NCI-H524 (cell line): ENCODE measurements around the gene MT1B.
"Not testable (repeated sequence)": the region's sequence is repeated elsewhere in the genome, so short reads cannot be mapped to it uniquely, and the experiment has no call there.

Experiments
- DNase-seq, 2 experiments: peaks; one replicate each; lab custom pipeline; 2025; lab: John Stamatoyannopoulos, UW

Gene MT1B

DNA sequence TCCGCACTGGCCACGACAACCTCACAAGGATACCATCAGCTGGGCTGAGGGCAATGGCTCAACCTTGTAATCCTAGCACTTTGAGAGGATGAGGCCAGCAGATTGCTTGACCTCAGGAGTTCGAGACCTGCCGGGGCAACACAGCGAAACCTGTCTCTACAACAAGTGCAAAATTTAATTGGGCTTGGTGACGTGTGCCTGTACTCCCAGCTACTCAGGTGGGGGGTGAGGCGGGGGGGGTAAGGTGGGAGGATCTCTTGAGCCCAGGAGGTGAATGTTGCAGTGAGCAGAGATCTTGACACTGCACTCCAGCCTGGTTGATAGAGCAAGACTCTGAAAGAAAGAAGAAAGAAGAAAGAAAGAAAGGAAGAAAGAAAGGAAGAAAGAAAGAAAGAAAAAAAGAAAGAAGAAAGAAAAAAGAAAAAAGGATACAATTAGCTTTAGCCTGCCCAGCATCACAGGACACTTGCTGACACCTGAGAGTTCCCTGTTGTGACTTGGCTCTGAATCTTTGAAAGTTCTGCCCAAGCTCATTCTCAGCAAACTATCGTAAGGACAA lies 31.3 kb upstream of the MT1B start:
- DNase-seq, result no peak

DNA sequence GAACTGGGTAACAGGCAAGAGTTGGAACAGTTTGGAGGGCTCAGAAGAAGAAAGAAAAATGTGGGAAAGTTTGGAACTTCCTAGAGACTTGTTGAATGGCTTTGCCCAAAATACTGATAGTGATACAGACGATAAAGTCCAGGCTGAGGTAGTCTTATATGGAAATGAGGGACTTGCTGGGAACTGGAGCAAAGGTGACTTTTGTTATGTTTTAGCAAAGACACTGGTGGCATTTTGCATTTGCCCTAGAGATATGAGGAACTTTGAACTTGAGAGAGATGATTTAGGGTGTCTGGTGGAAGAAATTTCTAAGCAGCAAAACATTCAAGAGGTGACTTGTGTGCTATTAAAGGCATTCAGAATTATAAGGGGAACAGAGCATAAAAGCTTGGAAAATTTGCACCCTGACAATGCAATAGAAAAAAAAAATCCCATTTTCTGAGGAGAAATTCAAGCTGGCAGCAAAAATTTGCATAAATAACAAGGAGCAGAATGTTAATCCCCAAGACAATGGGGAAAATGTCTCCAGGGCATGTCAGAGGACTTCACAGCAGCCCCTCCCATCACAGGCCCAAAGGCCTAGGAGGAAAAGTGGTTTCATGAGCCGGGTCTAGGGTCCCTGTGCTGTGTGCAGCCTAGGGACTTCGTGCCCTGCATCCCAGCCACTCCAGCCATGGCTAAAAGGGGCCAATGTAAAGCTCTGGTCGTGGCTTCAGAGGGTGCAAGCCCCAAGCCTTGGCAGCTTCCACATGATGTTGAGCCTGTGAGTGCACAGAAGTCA lies 29.8 kb upstream of the MT1B start:
- not testable (repeated sequence) for DNase-seq

DNA sequence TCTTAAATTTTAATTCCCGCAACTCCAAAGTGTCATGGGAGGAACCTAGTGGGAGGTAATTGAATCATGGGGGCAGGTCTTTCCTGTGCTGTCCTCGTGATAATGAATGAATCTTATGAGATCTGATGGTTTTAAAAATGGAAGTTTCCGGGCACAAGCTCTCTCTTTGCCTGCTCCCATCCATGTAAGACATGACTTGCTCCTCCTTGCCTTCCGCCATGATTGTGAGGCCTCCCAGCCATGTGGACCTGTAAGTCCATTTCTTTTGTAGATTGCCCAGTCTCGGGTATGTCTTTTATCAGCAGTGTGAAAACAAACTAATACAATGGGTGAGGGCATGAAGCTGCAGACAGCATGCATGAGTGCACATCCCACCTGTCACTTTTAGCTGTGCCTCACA lies 28.5 kb upstream of the MT1B start:
- not testable (repeated sequence) for DNase-seq

DNA sequence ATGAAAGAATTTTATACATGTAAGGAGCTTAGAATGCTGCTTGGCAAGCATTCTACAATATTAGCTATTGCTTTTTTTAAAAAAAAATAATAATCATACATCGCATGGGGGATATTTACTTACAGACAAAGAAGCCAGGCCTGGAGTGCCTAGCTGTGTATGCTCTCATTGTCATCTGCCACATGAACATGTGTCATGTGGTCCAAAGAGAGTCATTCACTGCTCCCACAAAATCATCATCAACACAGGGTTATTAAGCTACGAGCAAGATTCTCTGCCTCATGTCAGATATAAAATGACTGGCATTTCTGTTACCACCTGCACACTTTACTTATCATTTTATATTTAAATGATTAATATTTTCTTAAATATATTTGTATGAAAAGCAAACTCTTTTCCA lies 28.0 kb upstream of the MT1B start:
- DNase-seq, result no peak

DNA sequence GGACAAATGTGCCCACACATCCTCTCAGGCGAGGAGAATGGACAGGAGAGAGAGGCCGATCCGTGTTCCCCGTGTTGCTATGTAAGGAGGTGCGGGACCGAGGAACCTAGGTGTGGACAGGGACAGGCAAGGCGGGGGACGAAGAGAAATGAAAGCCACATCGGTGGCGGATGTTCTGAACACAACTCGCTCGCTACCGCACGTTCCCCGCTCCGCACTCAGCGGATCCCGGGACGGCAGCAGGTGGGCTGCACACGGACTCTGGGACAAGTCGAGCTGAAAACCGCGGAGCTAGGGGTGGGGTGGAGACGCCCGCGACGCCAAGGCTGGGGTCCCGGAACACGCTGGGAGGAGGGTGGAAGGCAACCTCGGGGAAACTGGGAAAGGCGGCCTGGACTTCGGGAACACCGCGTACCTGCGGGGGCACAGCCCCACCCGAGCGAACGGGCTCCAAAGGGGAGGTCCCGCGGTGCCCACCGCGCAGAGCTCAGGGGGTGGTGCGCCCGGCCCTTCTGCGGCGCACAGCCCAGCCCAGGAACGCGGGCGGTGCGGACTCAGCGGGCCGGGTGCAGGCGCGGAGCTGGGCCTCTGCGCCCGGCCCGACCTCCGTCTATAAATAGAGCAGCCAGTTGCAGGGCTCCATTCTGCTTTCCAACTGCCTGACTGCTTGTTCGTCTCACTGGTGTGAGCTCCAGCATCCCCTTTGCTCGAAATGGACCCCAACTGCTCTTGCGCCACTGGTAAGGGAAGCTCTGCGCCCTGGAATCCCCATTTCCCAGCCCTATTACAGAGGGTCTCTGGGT lies 26.3 kb upstream of the MT1B start, which contains the start of gene MT1E:
TSS of gene MT1E (plus strand) at position 642 of the 803 bp plus-strand sequence. CDS start at position 713, 71 bp downstream.
- no peak for DNase-seq

DNA sequence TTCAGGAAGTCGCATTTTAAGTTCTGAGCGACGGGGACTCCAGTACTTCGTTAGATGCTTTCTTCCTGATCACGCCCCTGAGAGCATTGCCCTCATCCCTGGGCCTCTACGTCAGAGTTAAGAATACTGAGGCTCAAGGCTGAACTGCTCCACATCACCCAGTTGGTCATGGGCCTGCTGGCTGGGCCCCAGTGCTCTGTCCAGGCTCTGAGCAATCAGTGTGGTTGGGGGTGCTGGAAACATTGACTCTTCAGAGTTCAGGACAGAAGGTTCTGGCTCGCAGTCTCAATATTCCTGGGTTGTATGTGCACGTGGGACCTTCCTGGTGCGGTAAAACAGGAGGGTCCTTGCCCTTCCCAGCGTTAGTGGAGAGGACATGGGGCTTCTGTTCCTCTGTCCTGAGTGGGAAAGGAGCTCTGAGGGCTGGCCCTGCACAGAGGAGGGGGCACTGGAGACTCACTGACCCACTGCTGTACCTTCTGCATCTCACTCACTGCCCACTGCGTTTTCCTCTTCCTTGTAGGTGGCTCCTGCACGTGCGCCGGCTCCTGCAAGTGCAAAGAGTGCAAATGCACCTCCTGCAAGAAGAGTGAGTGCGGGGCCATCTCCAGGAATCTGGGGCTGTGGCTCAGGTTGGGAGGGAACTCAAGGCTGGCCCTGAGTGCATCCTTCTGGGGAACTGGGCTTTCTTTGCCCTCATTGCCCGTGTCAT lies 25.6 kb upstream of the MT1B start:
- no peak for DNase-seq

DNA sequence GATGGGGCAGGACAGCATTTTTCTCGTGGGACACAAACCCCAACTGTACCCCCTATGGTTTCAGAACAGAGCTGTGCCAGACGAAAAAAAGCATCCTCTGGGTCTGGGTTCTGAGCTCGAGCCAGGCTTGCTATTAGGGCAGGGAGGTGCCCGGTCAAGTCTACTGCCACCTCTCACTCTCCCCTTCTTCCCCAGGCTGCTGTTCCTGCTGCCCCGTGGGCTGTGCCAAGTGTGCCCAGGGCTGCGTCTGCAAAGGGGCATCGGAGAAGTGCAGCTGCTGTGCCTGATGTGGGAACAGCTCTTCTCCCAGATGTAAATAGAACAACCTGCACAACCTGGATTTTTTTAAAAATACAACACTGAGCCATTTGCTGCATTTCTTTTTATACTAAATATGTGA lies 25.0 kb upstream of the MT1B start:
- DNase-seq, result no peak

DNA sequence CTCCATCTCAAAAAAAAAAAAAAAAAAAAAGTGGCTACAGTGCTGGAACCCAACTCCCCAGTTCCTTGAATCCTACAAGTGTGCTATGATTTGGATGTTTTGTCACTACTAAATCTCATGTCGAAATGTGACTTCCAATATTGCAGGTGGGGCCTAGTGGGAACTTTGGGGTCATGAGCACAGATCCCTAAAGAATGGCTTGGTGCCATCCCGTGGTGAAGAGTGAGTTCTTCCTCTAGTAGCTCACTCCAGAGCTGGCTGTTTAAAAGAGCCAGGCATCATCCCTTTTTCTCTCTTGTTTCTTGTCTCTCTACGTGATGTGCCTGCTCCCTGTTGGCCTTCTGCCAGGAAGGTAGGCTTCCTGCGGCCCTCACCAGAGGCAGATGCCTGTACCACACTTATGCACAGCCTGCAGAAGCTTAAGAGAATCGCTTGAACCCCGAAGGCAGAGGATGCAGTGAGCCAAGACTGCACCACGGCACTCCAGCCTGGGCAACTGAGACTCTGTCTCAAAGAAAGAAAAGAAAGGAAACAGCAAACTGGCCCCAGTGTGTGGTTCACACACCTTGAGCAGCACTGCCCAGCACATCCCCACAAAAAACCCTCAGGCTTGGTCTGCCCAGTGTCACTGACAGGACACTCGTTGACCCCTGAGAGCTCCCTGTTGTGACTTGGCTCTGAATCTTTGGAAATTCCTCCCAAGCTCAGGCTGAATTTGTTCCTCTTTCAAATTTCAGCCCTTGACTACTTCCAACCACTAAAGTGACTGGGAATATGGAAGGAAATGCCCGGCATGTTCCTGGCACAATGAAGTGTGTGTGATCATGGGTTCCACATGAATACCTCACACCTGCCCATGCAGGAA lies 23.0 kb upstream of the MT1B start:
- DNase-seq, result no peak

DNA sequence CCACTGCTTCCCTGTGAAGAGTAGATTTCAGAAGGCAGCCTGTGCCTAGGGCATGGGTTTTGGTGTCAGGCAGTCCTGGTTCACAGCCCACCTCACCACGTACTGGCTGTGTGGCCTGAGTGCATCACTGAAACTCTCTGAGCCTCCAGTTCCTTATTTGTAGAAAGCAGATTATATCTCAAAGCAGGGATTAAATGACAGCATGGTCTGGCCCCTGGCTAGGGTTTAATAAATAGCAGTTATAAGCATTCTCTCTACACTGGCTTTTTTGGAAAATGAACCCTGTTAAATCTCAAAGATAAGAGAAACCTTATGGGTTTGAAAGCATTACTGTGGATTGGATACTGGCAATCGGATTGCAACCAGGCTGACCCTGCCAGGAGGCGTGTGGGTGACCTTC lies 22.2 kb upstream of the MT1B start:
- DNase-seq, result no peak

DNA sequence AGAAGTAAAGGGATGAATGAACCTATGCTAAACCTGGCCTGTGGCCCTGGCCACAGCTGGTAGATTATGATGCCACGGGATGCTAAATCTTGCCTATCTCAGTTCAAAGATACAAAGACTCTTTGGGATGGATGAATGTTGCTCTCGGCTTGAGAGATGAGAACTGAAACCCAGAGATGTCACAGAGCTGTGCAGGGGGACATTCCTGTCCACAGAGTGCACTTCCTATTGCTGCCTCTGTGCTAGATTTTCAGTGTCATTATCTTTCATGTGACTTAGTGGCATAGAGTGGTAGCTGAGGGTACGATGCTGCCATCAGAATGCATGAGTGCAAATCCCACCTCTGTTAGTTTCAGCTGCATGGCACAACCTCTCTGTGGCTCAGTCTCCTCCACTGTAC lies 21.6 kb upstream of the MT1B start:
- no peak for DNase-seq

DNA sequence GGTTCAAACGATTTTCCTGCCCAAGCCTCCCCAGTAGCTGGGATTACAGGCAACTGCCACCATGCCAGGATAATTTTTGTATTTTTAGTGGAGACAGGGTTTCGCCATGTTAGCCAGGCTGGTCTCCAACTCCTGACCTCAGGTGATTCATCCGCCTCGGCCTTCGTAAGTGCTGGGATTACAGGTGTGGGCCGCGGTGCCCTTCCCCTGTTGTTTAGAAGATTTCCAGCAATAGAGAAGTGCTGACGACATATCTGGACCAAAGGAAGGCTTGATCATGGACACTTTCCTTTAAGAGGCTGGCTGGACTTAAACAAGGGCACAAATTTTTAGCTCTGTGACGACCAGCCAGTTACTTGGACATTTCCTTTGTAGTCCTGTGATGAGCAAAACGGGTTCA lies 20.5 kb upstream of the MT1B start:
- DNase-seq, result no peak

DNA sequence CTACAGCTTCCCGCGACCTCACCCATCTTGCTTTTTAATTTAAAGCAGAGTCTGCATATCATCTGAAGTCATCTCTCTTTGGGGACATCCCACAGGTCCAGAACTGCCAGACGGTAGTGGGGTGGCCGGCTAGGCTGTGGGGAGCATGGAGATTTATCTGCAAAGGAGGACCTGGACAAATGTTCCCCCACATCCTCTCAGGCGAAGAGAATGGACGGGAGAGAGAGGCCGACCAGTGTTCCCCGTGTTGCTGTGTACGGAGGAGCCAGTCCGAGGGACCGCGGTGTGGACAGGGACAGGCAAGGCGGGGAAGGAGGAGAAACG lies 19.9 kb upstream of the MT1B start:
- DNase-seq, result no peak

DNA sequence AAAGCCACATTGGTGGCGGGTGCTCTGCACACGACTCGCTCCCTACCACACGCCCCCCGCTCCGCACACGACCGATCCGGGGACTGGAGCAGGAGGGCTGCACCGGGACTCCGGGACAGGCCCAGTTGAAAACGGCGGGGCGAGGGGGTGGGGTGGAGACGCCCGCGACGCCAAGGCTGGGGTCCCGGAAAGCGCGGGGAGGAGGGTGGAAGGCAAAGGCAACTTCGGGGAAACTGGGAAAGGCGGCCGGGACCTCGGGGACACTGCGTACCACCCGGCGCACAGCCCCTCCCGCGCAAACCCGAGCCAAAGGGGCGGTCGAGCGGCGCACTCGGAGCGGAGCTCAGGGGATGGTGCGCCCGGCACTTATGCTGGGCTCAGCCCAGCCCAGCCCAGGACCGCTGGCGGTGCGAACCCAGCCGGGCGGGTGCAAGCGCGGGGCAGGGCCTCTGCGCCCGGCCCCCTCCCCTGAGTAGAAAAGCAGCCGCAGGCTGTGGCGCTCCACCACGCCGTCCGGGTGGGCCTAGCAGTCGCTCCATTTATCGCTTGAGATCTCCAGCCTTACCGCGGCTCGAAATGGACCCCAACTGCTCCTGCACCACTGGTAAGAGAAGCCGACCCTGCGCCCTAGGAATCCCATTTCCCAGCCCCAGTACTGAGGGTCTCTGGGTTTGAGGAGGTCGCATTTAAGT lies 19.4 kb upstream of the MT1B start, which contains the start of gene MT1M:
TSS of gene MT1M (plus strand) at position 504 of the 692 bp plus-strand sequence. CDS start at position 577, 73 bp downstream.
- DNase-seq, result peak in 1 of 2 experiments; percentile 27

DNA sequence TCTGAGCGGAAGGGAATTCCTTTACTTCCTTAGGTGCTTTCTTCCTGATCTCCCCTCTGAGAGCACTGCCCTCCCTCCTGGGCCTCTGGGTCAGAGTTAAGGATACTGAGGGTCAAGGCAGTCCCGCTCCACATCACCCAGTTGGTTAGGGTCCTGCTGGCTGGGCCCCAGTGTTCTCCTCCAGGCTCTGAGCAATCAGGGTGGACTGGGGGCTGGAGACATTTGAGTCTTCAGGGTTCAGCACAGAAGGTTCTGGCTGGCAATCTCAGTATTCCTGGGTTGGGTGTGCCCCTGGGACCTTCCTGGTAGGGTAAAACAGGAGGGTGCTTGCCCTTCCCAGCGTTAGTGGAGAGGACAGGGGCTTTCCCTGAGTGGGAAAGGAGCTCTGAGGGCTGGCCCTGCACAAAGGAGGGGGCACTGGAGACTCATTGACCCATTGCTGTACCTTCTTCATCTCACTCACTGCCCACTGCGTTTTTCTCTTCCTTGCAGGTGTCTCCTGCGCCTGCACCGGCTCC lies 18.8 kb upstream of the MT1B start:
- no peak for DNase-seq

DNA sequence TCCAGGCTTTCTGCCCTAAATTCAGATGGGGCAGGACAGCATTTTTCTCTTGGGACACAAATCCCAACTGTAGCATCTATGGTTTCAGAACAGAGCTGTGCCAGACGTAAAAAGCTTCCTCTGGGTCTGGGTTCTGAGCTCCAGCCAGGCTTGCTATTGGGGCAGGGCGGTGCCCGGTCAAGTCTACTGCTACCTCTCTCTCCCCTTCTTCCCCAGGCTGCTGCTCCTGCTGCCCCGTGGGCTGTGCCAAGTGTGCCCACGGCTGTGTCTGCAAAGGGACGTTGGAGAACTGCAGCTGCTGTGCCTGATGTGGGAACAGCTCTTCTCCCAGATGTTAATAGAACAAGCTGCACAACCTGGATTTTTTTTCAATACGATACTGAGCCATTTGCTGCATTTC lies 18.2 kb upstream of the MT1B start:
- no peak for DNase-seq

DNA sequence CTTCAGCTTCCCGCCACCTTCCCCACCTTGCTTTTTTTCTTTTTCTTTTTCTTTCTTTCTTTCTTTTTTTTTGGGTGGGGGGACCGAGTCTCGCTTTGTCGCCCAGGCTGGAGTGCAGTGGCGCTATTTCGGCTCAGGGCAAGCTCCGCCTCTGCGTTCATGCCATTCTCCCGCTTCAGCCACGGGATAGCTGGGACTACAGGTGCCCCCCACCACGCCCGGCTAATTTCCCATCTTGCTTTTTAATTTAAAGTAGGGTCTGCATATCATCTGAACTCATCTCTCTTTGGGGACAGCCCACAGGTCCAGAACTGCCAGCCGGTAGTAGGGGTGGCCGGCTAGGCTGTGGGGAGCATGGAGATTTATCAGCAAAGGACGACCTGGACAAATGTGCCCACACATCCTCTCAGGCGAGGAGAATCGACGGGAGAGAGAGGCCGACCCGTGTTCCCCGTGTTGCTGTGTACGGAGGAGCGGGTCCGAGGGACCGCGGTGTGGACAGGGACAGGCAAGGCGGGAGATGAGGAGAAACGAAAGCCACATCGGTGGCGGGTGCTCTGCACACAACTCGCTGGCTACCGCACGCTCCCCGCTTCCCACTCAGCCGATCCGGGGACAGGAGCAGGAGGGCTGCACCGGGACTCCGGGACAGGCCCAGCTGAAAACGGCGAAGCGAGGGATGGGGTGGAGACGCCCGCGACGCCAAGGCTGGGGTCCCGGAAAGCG lies 16.8 kb upstream of the MT1B start:
- DNase-seq, result no peak

DNA sequence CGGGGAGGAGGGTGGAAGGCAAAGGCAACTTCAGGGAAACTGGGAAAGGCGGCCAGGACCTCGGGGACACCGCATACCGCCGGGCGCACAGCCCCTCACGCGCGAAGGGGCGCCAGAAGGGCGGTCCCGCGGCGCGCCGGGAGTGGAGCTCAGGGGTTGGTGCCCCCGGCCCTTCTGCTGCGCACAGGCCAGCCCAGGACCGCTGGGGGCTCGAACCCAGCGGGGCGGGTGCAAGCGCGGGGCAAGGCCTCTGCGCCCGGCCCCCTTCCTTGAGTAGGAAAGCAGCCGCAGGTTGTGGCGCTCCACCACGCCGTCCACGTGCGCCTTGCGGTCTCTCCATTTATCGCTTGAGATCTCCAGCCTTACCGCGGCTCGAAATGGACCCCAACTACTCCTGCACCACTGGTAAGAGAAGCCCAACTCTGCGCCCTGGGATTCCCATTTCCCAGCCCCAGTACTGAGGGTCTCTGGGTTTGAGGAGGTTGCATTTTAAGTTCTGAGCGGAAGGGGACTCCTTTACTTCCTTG lies 16.2 kb upstream of the MT1B start:
- DNase-seq, result no peak

DNA sequence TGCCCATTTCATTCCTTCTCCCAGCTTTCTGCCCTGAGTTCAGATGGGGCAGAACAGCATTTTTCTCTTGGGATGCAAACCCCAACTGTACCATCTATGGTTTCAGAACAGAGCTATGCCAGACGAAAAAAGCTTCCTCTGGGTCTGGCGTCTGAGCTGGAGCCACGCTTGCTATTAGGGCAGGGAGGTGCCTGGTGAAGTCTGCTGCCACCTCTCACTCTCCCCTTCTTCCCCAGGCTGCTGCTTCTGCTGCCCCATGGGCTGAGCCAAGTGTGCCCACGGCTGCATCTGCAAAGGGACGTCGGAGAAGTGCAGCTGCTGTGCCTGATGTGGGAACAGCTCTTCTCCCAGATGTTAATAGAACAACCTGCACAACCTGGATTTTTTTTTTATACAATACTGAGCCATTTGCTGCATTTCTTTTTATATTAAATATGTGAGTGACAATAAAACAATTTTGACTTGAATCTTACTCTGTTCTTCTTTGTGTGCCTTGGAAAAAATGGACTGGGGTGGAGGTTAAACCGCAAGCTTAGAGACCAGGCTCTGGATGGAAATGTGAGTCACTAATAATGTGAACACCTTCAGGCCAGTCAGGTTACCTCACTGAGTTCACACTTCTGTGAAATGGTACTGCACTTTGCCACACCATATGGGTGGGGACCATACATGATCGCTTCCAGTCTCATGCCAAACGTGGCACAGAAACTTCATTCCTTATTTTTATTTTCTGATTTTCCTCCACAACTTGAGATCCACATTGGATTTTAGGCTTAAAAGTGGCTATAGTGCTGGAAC lies 14.9 kb upstream of the MT1B start:
- no peak for DNase-seq
